PC-3 (cell line): ENCODE data around the gene TLX3. TPM values are rescaled to one million over a fixed set of nuclear protein-coding genes. Genes with fewer than 3 reads are reported as not detected.

Experiments
- ATAC-seq: fragments of 200-7000 bp; cut with Tn5 transposase; 2 replicates; pipeline ENCODE4 v1.9.1; 2020; ENCODE audit warnings: mild to moderate bottlenecking, moderate library complexity
- BruUV-seq: library from RNA; stranded (reverse); fragments of 400-500 nt; replicated peaks from 2 replicates; lab custom pipeline; 2021; lab: Mats Ljungman, UMichigan
- CTCF ChIA-PET: fragments of 300-600 bp; sonication (Branson Sonifier 250); formaldehyde crosslinking; loops from one replicate; lab custom pipeline; 2022; ENCODE audit warnings: antibody characterized with exemption; lab: Charles Lee
- POLR2A ChIA-PET: fragments of 300-600 bp; sonication (Branson Sonifier 250); formaldehyde crosslinking; loops from one replicate; lab custom pipeline; 2022; ENCODE audit warnings: antibody characterized with exemption; ENCODE audit not compliant: unreplicated experiment; lab: Charles Lee
- DNase-seq: peaks from one replicate; pipeline ENCODE4 v3.0.0-alpha.2; 2015
- H2AFZ ChIP-seq: fragments of 300-600 bp; sonication (generic); 2 replicates; pipeline ENCODE4 v1.6.0; 2016; ENCODE audit warnings: antibody characterized with exemption, low read length
- H3F3A ChIP-seq: fragments of 300-600 bp; sonication (generic); one replicate; pipeline ENCODE4 v1.6.0; 2017; ENCODE audit warnings: antibody characterized with exemption, low read length, control low read depth, mild to moderate bottlenecking; ENCODE audit not compliant: unreplicated experiment
- H3K27ac ChIP-seq: fragments of 300-600 bp; sonication (generic); 2 replicates; pipeline ENCODE4 v1.5.1; 2016; ENCODE audit warnings: mild to moderate bottlenecking, low read length
- H3K27me3 ChIP-seq: fragments of 300-600 bp; sonication (generic); 2 replicates; pipeline ENCODE4 v1.6.1; 2016; ENCODE audit warnings: low read length, mixed read lengths
- H3K36me3 ChIP-seq: fragments of 300-600 bp; sonication (generic); 2 replicates; pipeline ENCODE4 v1.6.1; 2016; ENCODE audit warnings: low read depth, mixed run types, low read length, mixed read lengths
- H3K4me1 ChIP-seq: fragments of 300-600 bp; sonication (generic); 2 replicates; pipeline ENCODE4 v1.5.1; 2016; ENCODE audit warnings: low read length; ENCODE audit not compliant: insufficient read depth
- H3K4me2 ChIP-seq: fragments of 300-600 bp; sonication (generic); 2 replicates; pipeline ENCODE4 v1.6.0; 2016; ENCODE audit warnings: low read length
- H3K4me3 ChIP-seq: fragments of 300-600 bp; sonication (generic); 2 replicates; pipeline ENCODE4 v1.5.1; 2016; ENCODE audit warnings: mild to moderate bottlenecking, low read length, mixed read lengths
- H3K79me2 ChIP-seq: fragments of 300-600 bp; sonication (generic); 2 replicates; pipeline ENCODE4 v1.6.1; 2017; ENCODE audit warnings: low read length, mixed read lengths
- H3K9ac ChIP-seq: fragments of 300-600 bp; sonication (generic); 2 replicates; pipeline ENCODE4 v1.6.0; 2016; ENCODE audit warnings: mild to moderate bottlenecking, low read length
- H3K9me2 ChIP-seq: fragments of 300-600 bp; sonication (generic); replicated peaks from 2 replicates; pipeline ENCODE4 v1.6.1; 2016; ENCODE audit warnings: mixed run types, low read length, mixed read lengths
- H3K9me3 ChIP-seq: fragments of 300-600 bp; sonication (generic); 2 replicates; pipeline ENCODE4 v1.6.1; 2016; ENCODE audit warnings: low read length, mixed read lengths
- H4K20me1 ChIP-seq: fragments of 300-600 bp; sonication (generic); 2 replicates; pipeline ENCODE4 v1.6.1; 2016; ENCODE audit warnings: low read length, mixed read lengths
- CTCF ChIP-seq: fragments of 300-600 bp; sonication (generic); conservative IDR thresholded peaks from 2 replicates; pipeline ENCODE4 v1.5.1; 2017; ENCODE audit warnings: antibody characterized with exemption, low read depth, mild to moderate bottlenecking, low read length
- EZH2 ChIP-seq: fragments of 300-600 bp; sonication (generic); IDR thresholded peaks from one replicate; pipeline ENCODE4 v1.6.1; 2017; ENCODE audit warnings: antibody characterized with exemption, mild to moderate bottlenecking, low read length; ENCODE audit not compliant: unreplicated experiment
- EZH2phosphoT487 ChIP-seq: fragments of 300-600 bp; sonication (generic); IDR thresholded peaks from 2 replicates; pipeline ENCODE4 v1.6.1; 2018; ENCODE audit warnings: mild to moderate bottlenecking, antibody characterized with exemption, low read length, borderline replicate concordance
- intact Hi-C: fragments of 100-400 bp; cut with micrococcal nuclease; formaldehyde crosslinking; loops from 2 replicates; pipeline ENCODE4 v1.9.0; 2023
- total RNA-seq: library from RNA; depleted of rRNA; stranded (reverse); fragments of >200 nt; gene quantifications from 2 replicates; pipeline ENCODE4 v1.2.3, GENCODE V29; 2014

TLX3 gene
- total RNA-seq, 1 experiment from 2014 or later = not detected

GRCh38 chr5:171344936-171345608 lies 36.0 kb downstream of the TLX3 start:
- Histone ChIP-seq H3F3A (no peaks in the 10 kb centered on the region), H3K9me2 (no peaks in the 10 kb centered on the region), H3K9ac (no peak overlapping the region), H3K79me2 (no peaks in the 10 kb centered on the region), H3K27ac (no peak overlapping the region), H3K4me1 (no peaks in the 10 kb centered on the region), H3K4me2 (no peak overlapping the region), H2AFZ (no peak overlapping the region), H3K27me3 (no peaks in the 10 kb centered on the region), H4K20me1 (no peaks in the 10 kb centered on the region), H3K9me3 (no peaks in the 10 kb centered on the region), H3K36me3 (no peaks in the 10 kb centered on the region), H3K4me3 (no peak overlapping the region)
- intact Hi-C loops = loop anchor here (5.0 kb wide), 1 partner anchor 603 kb away; no protein-coding TSS in a partner anchor
- no TSS peak for BruUV-seq
- CTCF ChIA-PET = interaction anchor here (0.5 kb wide), 1 partner anchor 60 kb away, joined by 3 read pairs; no protein-coding TSS in a partner anchor
- no peak for TF ChIP-seq EZH2phosphoT487
- no peak for TF ChIP-seq EZH2
- TF ChIP-seq CTCF = no peak
- ATAC-seq (no peak), DNase-seq (no peak)
- POLR2A ChIA-PET = no interaction called here

GRCh38 chr5:171351536-171352073 lies 42.6 kb downstream of the TLX3 start:
- no peaks in the 10 kb centered on the region for H3K27me3 ChIP-seq
- H3K4me2 ChIP-seq = no peak overlapping the region
- no peaks in the 10 kb centered on the region for H3K36me3 ChIP-seq
- H3K4me3 ChIP-seq = no peak overlapping the region
- H3K27ac ChIP-seq = no peak overlapping the region
- no peaks in the 10 kb centered on the region for H4K20me1 ChIP-seq
- H3K9me2 ChIP-seq = no peaks in the 10 kb centered on the region
- no peak overlapping the region for H3K9ac ChIP-seq
- no peaks in the 10 kb centered on the region for H3K9me3 ChIP-seq
- no peak for DNase-seq
- H3K79me2 ChIP-seq = no peaks in the 10 kb centered on the region
- H3K4me1 ChIP-seq = no peaks in the 10 kb centered on the region
- intact Hi-C loops = no loop called here
- no peak overlapping the region for H2AFZ ChIP-seq
- ChIA-PET POLR2A (no interaction called here), CTCF (no interaction called here)
- no peak for ATAC-seq
- TF ChIP-seq EZH2phosphoT487 (no peak), CTCF (no peak), EZH2 (no peak)
- no peaks in the 10 kb centered on the region for H3F3A ChIP-seq
- BruUV-seq = no TSS peak

GRCh38 chr5:171355302-171355724 lies 46.3 kb downstream of the TLX3 start:
- Histone ChIP-seq H3K9me2 (no peaks in the 10 kb centered on the region), H3K4me3 (no peak overlapping the region), H3K4me2 (no peak overlapping the region), H3K27ac (no peak overlapping the region), H3K36me3 (no peaks in the 10 kb centered on the region), H3F3A (no peaks in the 10 kb centered on the region), H4K20me1 (no peaks in the 10 kb centered on the region), H3K9me3 (no peaks in the 10 kb centered on the region), H3K79me2 (no peaks in the 10 kb centered on the region), H3K4me1 (no peaks in the 10 kb centered on the region), H3K27me3 (no peaks in the 10 kb centered on the region), H3K9ac (no peak overlapping the region), H2AFZ (no peak overlapping the region)
- ChIA-PET CTCF (no interaction called here), POLR2A (no interaction called here)
- ATAC-seq (no peak), DNase-seq (no peak)
- TF ChIP-seq CTCF (no peak), EZH2 (no peak), EZH2phosphoT487 (no peak)
- intact Hi-C loops = no loop called here
- BruUV-seq = no TSS peak
